ENCODE data around the gene RAD51B.

- TF ChIP-seq EZH2 (IDR thresholded peaks at IDR 0.05; ENCODE audit: borderline replicate concordance, low read depth, low read length, poor library complexity, severe bottlenecking) (no peak), CTCF (conservative IDR thresholded peaks at IDR 0.05; ENCODE audit: low read depth, low read length) (no peak)
These were observed 353.0 kb downstream of the RAD51B start for GRCh38 chr14:68172627-68173026.

Measured in A673 (cell line).